ENCODE data around the gene LARP4B.

Gene LARP4B

GRCh38 chr10:923844-924523 is 7.5 kb downstream of the LARP4B start:
- no peak for DNase-seq

GRCh38 chr10:921471-922414 is 9.8 kb downstream of the LARP4B start:
- no peak for DNase-seq

GRCh38 chr10:920450-920849 is 11.1 kb downstream of the LARP4B start:
- no peak for DNase-seq

- DNase-seq: no peak
Measured at GRCh38 chr10:919481-919880, 12.0 kb downstream of the LARP4B start.

GRCh38 chr10:917999-918398 is 13.5 kb downstream of the LARP4B start:
- no peak for DNase-seq

- DNase-seq: no peak
Measured at GRCh38 chr10:917416-917720, 14.1 kb downstream of the LARP4B start.

GRCh38 chr10:916716-917415 is 14.6 kb downstream of the LARP4B start:
- no peak for DNase-seq

- no peak for DNase-seq
Measured at GRCh38 chr10:909831-910230, 21.7 kb downstream of the LARP4B start.

GRCh38 chr10:905972-906371 is 25.5 kb downstream of the LARP4B start:
- no peak for DNase-seq

GRCh38 chr10:905503-905902 is 26.0 kb downstream of the LARP4B start:
- no peak for DNase-seq

- no peak for DNase-seq
Measured at GRCh38 chr10:904403-904802, 27.1 kb downstream of the LARP4B start.

GRCh38 chr10:898141-898540 is 33.4 kb downstream of the LARP4B start:
- no peak for DNase-seq

GRCh38 chr10:896982-897381 is 34.5 kb downstream of the LARP4B start:
- no peak for DNase-seq

GRCh38 chr10:895324-895723 is 36.2 kb downstream of the LARP4B start:
- no peak for DNase-seq

- no peak for DNase-seq
Measured at GRCh38 chr10:878895-879294, 52.6 kb downstream of the LARP4B start.

GRCh38 chr10:878333-878759 is 53.2 kb downstream of the LARP4B start:
- no peak for DNase-seq

GRCh38 chr10:876438-876837 is 55.1 kb downstream of the LARP4B start:
- DNase-seq: no peak

GRCh38 chr10:873020-873419 is 58.5 kb downstream of the LARP4B start:
- no peak for DNase-seq

GRCh38 chr10:871951-872403 is 59.5 kb downstream of the LARP4B start:
- DNase-seq: no peak

- no peak for DNase-seq
Measured at GRCh38 chr10:870564-871166, 60.8 kb downstream of the LARP4B start.

- no peak for DNase-seq
Measured at GRCh38 chr10:869171-869570, 62.3 kb downstream of the LARP4B start.

- DNase-seq: no peak
Measured at GRCh38 chr10:867807-868206, 63.7 kb downstream of the LARP4B start.

- no peak for DNase-seq
Measured at GRCh38 chr10:866577-866941, 64.9 kb downstream of the LARP4B start.
